Hippocampal formation (tissue), 2 donors: ENCODE measurements around the gene IL27RA.

Experiments used
- DNase-seq, 2 donors: peaks; one replicate each; lab custom pipeline; 2025; lab: John Stamatoyannopoulos, UW

Gene IL27RA

GRCh38 chr19:14058182-14059092 lies 26.9 kb downstream of the IL27RA start:
- DNase-seq: no peak

- no peak for DNase-seq
Measured at GRCh38 chr19:14059093-14059480, 27.5 kb downstream of the IL27RA start.

- no peak for DNase-seq
Measured at GRCh38 chr19:14059652-14060155, 28.1 kb downstream of the IL27RA start.

GRCh38 chr19:14061081-14061749 lies 29.7 kb downstream of the IL27RA start:
- no peak for DNase-seq

- no peak for DNase-seq
Measured at GRCh38 chr19:14061751-14062557, 30.4 kb downstream of the IL27RA start, which contains the start of gene PALM3. PALM3 (minus strand) TSS chr19:14062076; CDS start chr19:14061980, 96 bp downstream.

- DNase-seq: no peak
Measured at GRCh38 chr19:14062558-14062855, 30.9 kb downstream of the IL27RA start.

GRCh38 chr19:14063105-14063504 lies 31.5 kb downstream of the IL27RA start:
- DNase-seq: no peak

GRCh38 chr19:14066134-14066533 lies 34.6 kb downstream of the IL27RA start:
- DNase-seq: no peak

- no peak for DNase-seq
Measured at GRCh38 chr19:14070268-14071050, 38.9 kb downstream of the IL27RA start.

- peak in 1 of 2 donors; percentile 42 for DNase-seq
Measured at GRCh38 chr19:14072535-14073260, 41.1 kb downstream of the IL27RA start, which contains the start of gene MISP3. MISP3 (plus strand) TSS chr19:14072786; CDS start chr19:14073310, 524 bp downstream.

- peak; percentile 77 to 82 for DNase-seq
Measured at GRCh38 chr19:14073261-14073924, 41.8 kb downstream of the IL27RA start.

GRCh38 chr19:14073925-14074838 lies 42.6 kb downstream of the IL27RA start:
- DNase-seq: peak in 1 of 2 donors; percentile 59

- DNase-seq: no peak
Measured at GRCh38 chr19:14078411-14078810, 46.8 kb downstream of the IL27RA start.

GRCh38 chr19:14080887-14081796 lies 49.6 kb downstream of the IL27RA start:
- DNase-seq: peak; percentile 97 to 100

- DNase-seq: no peak
Measured at GRCh38 chr19:14081797-14082674, 50.5 kb downstream of the IL27RA start.

GRCh38 chr19:14082675-14082960 lies 51.1 kb downstream of the IL27RA start:
- no peak for DNase-seq
